GM23338 (cell line): Measurements from ENCODE around the gene RIC8B. TPM values are rescaled to one million over a fixed set of nuclear protein-coding genes. Genes with fewer than 3 reads are reported as not detected.

Experiments
- CREB1 ChIP-seq: fragments of 250-450 bp; sonication (Bioruptor Pico); IDR thresholded peaks from 2 replicates; pipeline ENCODE4 v1.5.0; 2020; ENCODE audit warnings: low read depth, mild to moderate bottlenecking, moderate library complexity
- EZH2 ChIP-seq: fragments of 200-600 bp; sonication (generic); IDR thresholded peaks from one replicate; pipeline ENCODE4 v1.8.0; 2017; ENCODE audit warnings: antibody characterized with exemption, mild to moderate bottlenecking, low read depth; ENCODE audit not compliant: unreplicated experiment
- POLR2AphosphoS5 ChIP-seq: IDR thresholded peaks from 2 replicates; pipeline ENCODE4 v1.6.1; 2016; ENCODE audit warnings: antibody characterized with exemption, low read depth
- STAT1 ChIP-seq: IDR thresholded peaks from one replicate; pipeline ENCODE4 v1.6.1; 2016; ENCODE audit warnings: antibody characterized with exemption; ENCODE audit not compliant: unreplicated experiment
- ZNF114 ChIP-seq: fragments of 250-450 bp; sonication (Bioruptor Pico); IDR thresholded peaks from 2 replicates; pipeline ENCODE4 v1.5.0; 2020; ENCODE audit warnings: mild to moderate bottlenecking, moderate library complexity
- polyA plus RNA-seq: library from polyadenylated mRNA; unstranded; fragments of >200 nt; fragmentation: Nextera tagmentation; extraction: Ambion mirVana; gene quantifications from 2 replicates; pipeline ENCODE4 v1.2.1, GENCODE V29; 2016
- total RNA-seq: library from RNA; depleted of rRNA; stranded (reverse); fragments of >200 nt; shearing (Covaris generic); gene quantifications from 2 replicates; pipeline ENCODE4 v1.2.3, GENCODE V29; 2014
- TF ChIP-seq, protein P1 (sequence below): fragments of 250-450 bp; sonication (Bioruptor Pico); IDR thresholded peaks from 2 replicates; pipeline ENCODE4 v1.5.0; 2020; ENCODE audit warnings: mild to moderate bottlenecking, moderate library complexity
- TF ChIP-seq, protein P2 (sequence below): IDR thresholded peaks from 2 replicates; pipeline ENCODE4 v1.6.1; 2016; ENCODE audit warnings: antibody characterized with exemption
- TF ChIP-seq, protein P3 (sequence below): IDR thresholded peaks from one replicate; pipeline ENCODE4 v1.6.1; 2018; ENCODE audit warnings: antibody characterized with exemption; ENCODE audit not compliant: unreplicated experiment

RIC8B gene
- total and polyA plus RNA-seq, 2 experiments from 2014 or later = 12.3 to 25.5 TPM

DNA sequence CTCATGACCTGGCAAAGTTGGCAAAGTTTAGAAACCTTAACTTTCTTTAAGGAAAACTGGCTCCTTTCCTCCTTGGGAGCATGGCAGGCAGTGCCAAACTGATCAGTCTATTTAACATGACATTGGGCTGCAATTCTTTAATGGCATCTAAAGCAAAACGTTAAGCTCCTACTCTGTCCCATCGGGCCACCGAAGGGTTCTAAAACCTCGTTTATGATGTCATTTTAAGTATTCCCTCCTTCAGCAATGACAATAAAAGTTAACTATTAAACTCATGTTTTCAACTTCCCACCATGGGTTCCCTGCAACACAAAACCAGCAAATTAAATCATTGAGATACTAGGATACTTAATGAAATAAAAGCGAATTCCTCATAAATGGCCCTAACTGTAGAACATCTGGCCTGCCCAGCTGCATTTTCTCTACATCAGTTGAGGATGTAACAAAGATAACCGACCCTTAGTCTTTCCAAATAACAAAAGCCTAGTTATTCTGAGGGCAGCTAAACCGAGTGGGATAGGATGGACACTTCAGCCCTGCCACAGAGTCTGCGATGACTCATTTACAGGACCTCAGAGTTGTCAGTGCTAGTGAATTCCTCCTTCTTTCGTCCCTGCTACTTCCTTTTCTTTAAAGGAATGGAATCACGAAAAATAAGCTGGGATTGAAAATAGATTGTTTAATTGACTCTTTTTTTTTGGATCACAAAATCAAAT lies 34.5 kb upstream of the RIC8B start (continued):
- TF ChIP-seq, protein P1, sequence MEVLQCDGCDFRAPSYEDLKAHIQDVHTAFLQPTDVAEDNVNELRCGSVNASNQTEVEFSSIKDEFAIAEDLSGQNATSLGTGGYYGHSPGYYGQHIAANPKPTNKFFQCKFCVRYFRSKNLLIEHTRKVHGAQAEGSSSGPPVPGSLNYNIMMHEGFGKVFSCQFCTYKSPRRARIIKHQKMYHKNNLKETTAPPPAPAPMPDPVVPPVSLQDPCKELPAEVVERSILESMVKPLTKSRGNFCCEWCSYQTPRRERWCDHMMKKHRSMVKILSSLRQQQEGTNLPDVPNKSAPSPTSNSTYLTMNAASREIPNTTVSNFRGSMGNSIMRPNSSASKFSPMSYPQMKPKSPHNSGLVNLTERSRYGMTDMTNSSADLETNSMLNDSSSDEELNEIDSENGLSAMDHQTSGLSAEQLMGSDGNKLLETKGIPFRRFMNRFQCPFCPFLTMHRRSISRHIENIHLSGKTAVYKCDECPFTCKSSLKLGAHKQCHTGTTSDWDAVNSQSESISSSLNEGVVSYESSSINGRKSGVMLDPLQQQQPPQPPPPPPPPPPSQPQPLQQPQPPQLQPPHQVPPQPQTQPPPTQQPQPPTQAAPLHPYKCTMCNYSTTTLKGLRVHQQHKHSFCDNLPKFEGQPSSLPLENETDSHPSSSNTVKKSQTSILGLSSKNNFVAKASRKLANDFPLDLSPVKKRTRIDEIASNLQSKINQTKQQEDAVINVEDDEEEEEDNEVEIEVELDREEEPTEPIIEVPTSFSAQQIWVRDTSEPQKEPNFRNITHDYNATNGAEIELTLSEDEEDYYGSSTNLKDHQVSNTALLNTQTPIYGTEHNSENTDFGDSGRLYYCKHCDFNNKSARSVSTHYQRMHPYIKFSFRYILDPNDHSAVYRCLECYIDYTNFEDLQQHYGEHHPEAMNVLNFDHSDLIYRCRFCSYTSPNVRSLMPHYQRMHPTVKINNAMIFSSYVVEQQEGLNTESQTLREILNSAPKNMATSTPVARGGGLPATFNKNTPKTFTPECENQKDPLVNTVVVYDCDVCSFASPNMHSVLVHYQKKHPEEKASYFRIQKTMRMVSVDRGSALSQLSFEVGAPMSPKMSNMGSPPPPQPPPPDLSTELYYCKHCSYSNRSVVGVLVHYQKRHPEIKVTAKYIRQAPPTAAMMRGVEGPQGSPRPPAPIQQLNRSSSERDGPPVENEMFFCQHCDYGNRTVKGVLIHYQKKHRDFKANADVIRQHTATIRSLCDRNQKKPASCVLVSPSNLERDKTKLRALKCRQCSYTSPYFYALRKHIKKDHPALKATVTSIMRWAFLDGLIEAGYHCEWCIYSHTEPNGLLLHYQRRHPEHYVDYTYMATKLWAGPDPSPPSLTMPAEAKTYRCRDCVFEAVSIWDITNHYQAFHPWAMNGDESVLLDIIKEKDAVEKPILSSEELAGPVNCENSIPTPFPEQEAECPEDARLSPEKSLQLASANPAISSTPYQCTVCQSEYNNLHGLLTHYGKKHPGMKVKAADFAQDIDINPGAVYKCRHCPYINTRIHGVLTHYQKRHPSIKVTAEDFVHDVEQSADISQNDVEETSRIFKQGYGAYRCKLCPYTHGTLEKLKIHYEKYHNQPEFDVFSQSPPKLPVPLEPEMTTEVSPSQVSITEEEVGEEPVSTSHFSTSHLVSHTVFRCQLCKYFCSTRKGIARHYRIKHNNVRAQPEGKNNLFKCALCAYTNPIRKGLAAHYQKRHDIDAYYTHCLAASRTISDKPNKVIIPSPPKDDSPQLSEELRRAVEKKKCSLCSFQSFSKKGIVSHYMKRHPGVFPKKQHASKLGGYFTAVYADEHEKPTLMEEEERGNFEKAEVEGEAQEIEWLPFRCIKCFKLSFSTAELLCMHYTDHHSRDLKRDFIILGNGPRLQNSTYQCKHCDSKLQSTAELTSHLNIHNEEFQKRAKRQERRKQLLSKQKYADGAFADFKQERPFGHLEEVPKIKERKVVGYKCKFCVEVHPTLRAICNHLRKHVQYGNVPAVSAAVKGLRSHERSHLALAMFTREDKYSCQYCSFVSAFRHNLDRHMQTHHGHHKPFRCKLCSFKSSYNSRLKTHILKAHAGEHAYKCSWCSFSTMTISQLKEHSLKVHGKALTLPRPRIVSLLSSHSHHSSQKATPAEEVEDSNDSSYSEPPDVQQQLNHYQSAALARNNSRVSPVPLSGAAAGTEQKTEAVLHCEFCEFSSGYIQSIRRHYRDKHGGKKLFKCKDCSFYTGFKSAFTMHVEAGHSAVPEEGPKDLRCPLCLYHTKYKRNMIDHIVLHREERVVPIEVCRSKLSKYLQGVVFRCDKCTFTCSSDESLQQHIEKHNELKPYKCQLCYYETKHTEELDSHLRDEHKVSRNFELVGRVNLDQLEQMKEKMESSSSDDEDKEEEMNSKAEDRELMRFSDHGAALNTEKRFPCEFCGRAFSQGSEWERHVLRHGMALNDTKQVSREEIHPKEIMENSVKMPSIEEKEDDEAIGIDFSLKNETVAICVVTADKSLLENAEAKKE (CRISPR knock-in tag) = no peak
- TF ChIP-seq STAT1 (no peak), EZH2 (no peak), ZNF114 (no peak), POLR2AphosphoS5 (no peak), CREB1 (CRISPR knock-in tag) (no peak)
- TF ChIP-seq, protein P2, sequence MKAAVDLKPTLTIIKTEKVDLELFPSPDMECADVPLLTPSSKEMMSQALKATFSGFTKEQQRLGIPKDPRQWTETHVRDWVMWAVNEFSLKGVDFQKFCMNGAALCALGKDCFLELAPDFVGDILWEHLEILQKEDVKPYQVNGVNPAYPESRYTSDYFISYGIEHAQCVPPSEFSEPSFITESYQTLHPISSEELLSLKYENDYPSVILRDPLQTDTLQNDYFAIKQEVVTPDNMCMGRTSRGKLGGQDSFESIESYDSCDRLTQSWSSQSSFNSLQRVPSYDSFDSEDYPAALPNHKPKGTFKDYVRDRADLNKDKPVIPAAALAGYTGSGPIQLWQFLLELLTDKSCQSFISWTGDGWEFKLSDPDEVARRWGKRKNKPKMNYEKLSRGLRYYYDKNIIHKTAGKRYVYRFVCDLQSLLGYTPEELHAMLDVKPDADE = no peak
- TF ChIP-seq, protein P3, sequence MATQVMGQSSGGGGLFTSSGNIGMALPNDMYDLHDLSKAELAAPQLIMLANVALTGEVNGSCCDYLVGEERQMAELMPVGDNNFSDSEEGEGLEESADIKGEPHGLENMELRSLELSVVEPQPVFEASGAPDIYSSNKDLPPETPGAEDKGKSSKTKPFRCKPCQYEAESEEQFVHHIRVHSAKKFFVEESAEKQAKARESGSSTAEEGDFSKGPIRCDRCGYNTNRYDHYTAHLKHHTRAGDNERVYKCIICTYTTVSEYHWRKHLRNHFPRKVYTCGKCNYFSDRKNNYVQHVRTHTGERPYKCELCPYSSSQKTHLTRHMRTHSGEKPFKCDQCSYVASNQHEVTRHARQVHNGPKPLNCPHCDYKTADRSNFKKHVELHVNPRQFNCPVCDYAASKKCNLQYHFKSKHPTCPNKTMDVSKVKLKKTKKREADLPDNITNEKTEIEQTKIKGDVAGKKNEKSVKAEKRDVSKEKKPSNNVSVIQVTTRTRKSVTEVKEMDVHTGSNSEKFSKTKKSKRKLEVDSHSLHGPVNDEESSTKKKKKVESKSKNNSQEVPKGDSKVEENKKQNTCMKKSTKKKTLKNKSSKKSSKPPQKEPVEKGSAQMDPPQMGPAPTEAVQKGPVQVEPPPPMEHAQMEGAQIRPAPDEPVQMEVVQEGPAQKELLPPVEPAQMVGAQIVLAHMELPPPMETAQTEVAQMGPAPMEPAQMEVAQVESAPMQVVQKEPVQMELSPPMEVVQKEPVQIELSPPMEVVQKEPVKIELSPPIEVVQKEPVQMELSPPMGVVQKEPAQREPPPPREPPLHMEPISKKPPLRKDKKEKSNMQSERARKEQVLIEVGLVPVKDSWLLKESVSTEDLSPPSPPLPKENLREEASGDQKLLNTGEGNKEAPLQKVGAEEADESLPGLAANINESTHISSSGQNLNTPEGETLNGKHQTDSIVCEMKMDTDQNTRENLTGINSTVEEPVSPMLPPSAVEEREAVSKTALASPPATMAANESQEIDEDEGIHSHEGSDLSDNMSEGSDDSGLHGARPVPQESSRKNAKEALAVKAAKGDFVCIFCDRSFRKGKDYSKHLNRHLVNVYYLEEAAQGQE = no peak
